CD4-positive, alpha-beta T cell treated with Interferon gamma for 1 hour (primary cell): ENCODE data around the gene CPT1A.
A peak's percentile ranks its signal among the peaks of the same experiment; 100 is the strongest.

Source experiments
- DNase-seq: peaks from one replicate; pipeline ENCODE4 v3.0.0-alpha.2; 2020

Gene CPT1A

DNA sequence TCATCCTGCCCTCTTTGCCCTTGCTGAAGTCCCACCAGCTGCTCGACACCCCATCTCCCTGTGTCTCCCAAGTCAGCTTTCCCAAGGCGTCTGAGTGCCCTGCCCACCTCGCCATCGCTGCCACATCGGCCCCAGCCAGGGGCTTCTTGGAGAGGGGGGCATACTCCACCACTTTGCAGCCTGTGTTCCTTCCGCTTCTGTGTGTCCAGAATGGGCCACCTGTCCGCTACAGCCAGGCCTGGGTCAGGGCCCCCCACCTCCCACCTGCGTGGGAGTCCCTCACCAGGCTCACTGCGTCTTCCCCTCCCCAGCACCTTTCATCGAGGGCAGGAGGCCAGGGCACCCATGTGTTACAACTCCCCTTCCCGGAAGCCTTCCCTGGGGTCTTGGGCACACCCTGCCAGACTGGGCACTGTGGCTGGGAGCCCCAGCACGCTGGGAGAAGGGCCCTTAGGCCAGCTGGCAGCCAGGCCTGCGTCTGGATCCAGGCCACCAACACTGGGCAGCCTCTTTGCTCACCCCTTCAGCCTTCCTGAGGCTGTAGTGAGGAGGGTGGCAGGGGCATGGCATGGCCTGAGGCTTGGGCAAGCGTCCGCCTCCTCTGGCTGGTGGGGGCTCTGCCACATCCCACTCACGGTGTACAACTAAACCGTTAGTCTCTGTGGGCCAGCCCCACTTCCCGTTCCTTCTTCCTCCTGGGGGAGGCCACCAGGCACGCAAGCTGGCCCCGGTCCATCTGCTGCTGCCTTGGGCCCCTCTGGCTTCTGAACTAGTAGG lies 13.4 kb downstream of the CPT1A start:
- no peak for DNase-seq

GRCh38 chr11:68827733-68828132 lies 14.0 kb downstream of the CPT1A start:
- DNase-seq, result no peak

DNA sequence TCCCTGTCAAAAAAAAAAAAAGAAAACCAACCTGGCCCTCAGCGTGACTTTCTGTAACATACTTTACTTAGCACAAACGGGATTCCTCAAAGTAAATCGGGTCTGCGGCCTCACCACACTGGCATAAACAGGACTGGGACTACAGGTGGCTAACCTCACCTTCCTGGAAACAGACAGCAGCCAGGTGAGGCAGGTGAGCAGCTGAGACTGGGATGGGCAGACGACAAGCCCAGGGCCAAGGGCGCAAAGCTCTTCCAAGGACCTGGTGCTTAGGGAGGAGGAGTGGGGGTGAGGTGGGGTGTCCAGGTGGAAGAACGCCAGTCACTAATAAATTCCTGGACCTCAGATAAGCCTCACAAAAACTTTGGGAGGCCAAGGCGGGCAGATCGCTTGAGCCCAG lies 15.0 kb downstream of the CPT1A start:
- no peak for DNase-seq

DNA sequence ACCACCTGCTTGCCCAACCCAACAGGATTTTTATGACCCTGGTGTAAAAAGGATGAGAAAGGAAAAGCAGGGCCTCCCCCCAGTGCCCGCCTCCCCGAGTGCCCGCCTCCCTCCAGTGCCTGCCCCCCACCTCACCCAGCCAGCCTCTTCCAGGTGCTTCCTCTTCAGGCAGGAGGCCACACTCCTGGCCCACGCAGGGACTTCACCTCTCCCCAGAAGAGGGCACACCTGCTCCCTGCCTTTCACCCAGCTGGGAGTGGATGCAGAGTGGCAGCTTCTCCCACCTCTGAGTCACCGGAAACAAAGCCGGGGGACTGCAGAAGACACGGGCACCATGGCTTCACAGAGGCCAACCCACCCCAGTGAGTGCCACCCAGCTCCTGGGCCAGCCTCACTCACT lies 16.1 kb downstream of the CPT1A start:
- DNase-seq, result peak; percentile 59

- DNase-seq, result no peak
Measured at GRCh38 chr11:68822546-68822945, 19.2 kb downstream of the CPT1A start.

DNA sequence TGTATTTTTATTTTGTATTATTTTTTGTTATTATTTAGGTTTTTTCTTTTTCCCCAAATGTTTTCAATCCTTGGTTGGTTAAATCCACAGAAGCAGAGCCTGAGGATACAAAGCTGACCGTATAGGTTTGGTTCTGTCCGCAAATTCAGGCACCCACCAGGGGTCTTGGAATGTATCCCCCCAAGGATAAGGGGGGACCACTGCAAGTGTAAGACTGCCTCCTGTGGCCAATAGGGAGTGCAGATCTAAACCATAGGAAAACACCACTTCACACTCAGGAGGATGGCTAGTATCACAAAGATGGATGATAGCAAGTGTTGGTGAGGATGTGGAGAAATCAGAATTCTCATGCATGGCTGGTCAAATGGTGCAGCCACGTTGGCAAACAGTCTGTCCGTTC lies 20.0 kb downstream of the CPT1A start:
- no peak for DNase-seq

- no peak for DNase-seq
Measured at GRCh38 chr11:68819362-68819761, 22.4 kb downstream of the CPT1A start.

- DNase-seq, result no peak
Measured at GRCh38 chr11:68818181-68818580, 23.5 kb downstream of the CPT1A start.

DNA sequence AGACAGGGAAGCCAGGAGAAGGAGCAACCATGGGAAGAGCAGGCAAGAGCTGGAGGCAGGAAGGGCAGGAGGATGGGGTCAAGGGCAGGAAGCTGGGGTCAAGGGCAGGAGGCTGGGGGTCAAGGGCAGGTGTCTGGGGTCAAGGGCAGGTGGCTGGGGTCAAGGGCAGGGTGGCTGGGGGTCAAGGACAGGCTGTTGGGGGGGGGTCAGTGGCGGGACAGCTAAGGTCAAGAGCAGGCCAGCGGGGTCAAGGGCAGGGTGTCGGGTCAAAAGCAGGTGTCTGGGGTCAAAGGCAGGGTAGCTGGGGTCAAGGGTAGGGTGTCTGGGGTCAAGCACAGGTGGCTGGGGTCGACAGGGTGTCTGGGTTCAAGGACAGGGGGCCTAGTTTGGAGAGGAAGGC lies 24.2 kb downstream of the CPT1A start:
- DNase-seq, result no peak

- DNase-seq, result peak; percentile 28
Measured at GRCh38 chr11:68816917-68817419, 24.7 kb downstream of the CPT1A start.

GRCh38 chr11:68816251-68816776 lies 25.4 kb downstream of the CPT1A start:
- DNase-seq, result no peak

- DNase-seq, result peak; percentile 39
Measured at GRCh38 chr11:68813773-68814172, 27.9 kb downstream of the CPT1A start.

DNA sequence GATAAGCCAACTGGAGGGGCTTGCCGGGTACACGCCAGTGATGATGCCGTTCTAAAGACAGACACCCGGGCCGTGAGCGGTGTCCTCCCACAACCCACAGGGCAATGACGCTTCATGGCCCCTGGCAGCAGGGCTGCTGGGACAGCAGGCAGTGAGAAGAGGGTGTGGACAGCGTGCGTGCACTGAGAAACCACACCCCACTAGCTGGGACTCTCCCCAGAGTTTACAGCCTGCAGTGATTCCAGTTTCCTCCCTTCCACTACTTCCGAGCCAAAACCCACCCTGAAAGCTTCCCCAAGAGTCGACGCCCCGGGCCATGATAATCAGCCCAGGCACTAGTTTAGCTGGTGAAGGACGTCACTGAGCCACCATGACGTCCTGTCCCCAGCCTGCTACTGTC lies 29.2 kb downstream of the CPT1A start:
- DNase-seq, result no peak

DNA sequence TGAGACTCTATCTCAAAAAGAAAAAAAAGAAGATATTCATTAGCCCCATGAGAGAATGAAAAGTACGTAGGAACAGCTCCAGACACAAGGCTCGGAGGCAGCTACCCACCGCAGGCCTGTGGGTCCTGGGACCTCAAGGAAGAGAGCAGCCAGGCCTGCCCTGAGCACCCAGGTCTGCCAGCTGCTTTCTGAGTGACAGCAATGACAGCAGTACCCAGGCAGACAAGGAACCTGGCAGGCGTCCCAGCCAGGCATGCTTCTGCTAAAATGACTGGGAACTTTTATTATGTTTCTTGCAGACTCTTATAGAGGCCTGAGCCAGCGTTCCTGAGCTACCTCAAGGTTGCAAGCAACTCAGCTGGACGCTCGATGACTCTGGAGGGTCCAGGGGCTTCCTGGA lies 31.6 kb downstream of the CPT1A start:
- DNase-seq, result no peak

DNA sequence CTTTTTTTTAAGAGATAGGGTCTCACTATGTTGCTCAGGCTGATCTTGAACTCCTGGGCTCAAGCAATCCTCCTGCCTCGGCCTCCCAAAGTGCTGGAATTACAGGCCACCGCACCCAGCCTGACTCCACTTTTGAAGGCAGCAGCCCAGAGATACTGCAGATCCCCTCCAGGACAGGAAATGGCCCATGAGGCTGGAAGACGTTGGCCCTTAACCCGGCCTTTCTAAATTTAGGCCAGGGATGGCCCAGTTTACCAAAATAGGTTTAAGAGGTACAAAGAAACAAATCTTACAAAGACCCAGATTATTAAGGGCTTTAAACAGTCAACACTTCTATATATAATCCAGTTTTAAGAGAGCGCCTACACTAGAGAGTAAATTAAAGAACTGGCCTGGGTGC lies 32.2 kb downstream of the CPT1A start:
- DNase-seq, result no peak

GRCh38 chr11:68808787-68809186 lies 32.9 kb downstream of the CPT1A start:
- DNase-seq, result no peak

DNA sequence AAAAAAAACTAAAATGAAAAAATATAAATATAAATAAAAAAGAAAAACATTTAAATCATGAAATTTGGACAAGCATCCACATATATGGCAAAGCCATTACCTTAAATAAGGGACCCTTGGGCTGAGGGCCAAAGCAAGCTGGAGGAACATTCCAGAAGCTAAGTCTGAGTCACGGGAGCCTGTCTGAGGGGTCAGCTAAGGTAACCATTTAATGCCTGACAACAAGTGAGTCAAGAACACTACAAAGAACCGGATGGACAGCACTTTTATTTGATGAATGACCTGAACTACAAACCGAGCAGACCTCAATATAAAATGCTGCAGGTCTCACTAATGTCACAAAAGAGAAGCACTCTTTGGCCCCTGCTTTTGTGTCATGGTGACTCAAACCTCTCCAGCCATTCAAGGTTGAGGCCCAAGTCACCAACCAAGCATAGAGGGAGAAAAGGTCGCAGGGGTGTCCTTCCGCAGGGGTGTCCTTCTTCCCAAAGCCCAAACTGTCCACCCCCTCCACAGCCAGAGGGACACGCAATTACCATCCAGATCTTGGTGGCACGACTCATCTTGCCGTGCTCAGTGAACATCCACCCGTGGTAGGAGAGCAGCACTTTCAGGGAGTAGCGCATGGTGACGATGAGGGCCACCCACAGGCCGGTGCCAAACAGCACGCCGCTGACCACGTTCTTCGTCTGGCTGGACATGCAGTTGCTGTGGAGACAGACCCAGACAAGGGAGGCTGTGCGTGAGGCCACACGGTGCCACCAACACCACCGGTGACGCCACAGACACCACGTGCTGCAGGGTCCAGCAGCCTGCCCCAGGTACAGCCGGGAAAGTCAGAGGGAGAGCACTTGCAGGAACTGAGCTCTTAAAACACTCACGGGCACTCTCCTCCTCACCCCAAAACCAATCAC lies 34.5 kb downstream of the CPT1A start:
- no peak for DNase-seq

- DNase-seq, result no peak
Measured at GRCh38 chr11:68804786-68805185, 36.9 kb downstream of the CPT1A start.

- DNase-seq, result no peak
Measured at GRCh38 chr11:68803766-68804165, 38.0 kb downstream of the CPT1A start.

DNA sequence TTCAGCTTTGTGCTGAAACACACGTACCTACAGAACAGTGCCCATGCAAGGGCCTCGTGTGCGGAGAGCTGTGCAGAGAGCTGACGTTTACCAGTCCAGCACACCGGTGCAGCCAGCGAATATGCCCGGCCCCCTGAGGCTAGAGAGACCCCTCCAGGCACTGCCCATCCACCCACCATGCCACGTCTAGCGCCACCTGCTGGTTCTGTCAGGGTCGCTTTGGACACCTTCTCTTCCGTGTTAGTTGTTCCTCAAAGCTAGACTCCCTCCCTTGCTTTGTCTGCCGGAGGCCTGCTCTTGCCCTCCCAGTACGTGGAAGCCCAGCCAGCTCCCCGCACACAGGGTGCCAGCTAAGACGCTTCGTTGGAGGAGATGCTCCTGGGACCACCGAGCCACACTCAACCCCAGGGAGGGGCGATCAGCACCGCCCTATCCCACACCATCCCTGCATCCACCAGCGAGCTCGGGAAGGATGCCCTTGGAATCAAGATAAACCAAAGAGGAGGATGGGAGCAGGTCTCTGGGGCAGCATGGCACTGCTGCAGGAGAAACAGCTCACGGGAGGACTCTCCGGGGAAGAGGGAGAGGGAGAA lies 43.4 kb downstream of the CPT1A start:
- DNase-seq, result no peak

- DNase-seq, result no peak
Measured at GRCh38 chr11:68796801-68797200, 44.9 kb downstream of the CPT1A start.

DNA sequence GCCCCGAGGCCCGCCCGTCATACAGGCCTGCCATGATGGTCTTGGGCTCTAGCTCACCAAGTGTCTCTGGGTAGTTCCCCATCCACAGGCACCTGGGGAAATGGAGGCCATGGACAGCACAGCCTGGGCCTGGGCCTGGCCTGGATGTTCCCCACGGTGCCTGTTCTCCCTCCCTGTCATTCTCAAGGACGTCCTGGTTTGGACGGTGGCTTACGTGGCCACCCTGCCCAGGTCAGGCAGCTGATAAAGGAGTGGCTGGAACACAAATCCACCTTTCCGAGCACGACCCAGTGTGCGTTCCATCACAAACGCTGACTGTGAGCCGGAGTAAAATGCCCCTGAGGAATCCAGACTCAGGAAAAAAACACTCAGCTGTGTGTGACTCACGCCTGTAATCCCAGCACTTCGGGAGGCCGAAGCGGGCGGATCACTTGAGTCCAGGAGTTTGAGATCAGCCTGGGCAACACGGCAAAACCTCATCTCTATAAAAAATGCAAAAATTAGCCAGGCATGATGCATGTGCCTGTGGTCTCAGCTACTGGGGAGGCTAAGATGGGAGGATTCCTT lies 49.2 kb downstream of the CPT1A start:
- DNase-seq, result no peak

DNA sequence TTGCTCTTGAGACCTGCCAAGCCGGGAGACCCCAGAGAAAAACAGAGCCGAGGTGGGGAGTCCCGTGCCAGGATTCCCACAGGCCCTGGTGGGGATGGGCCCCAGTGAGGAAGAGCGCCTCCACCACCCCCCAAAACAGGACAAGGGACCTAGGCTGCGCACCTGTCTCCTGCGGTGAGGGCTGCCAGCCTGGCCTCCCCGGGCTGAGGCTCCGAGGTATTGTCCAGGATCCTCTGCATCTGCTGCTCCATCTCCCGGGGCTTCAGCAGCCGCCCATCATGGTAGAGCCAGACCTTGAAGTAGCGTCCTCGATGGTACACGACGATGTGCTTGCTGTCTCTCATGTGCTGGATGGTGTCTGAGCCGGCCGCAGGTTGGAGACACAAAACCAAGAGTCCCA lies 57.1 kb downstream of the CPT1A start:
- no peak for DNase-seq
